Measurements from ENCODE around the gene ALDH3B1.

The ALDH3B1 gene

GRCh38 chr11:68053117-68053516, 43.0 kb downstream of the ALDH3B1 start:
- in situ Hi-C loops (cut with MboI; ENCODE audit: low pct_unique_long_range_greater_than_20kb, low sequenced_read_pairs) = no loop called here
- no peak for DNase-seq

GRCh38 chr11:68053981-68054812, 44.1 kb downstream of the ALDH3B1 start:
- in situ Hi-C loops (cut with MboI; ENCODE audit: low pct_unique_long_range_greater_than_20kb, low sequenced_read_pairs) = no loop called here
- no peak for DNase-seq

- no peak for DNase-seq
- in situ Hi-C loops (cut with MboI; ENCODE audit: low pct_unique_long_range_greater_than_20kb, low sequenced_read_pairs) = no loop called here
Measured at GRCh38 chr11:68056317-68057285, 46.5 kb downstream of the ALDH3B1 start.

- in situ Hi-C loops (cut with MboI; ENCODE audit: low pct_unique_long_range_greater_than_20kb, low sequenced_read_pairs) = no loop called here
Measured at GRCh38 chr11:68057807-68058206, 47.7 kb downstream of the ALDH3B1 start.

GRCh38 chr11:68061508-68061907, 51.4 kb downstream of the ALDH3B1 start:
- no peak for DNase-seq
- in situ Hi-C loops (cut with MboI; ENCODE audit: low pct_unique_long_range_greater_than_20kb, low sequenced_read_pairs) = no loop called here

More at GRCh38 chr11:68057807-68058206, 47.7 kb downstream of the ALDH3B1 start:
- DNase-seq = no peak

GRCh38 chr11:68064926-68065325, 54.8 kb downstream of the ALDH3B1 start:
- in situ Hi-C loops (cut with MboI; ENCODE audit: low pct_unique_long_range_greater_than_20kb, low sequenced_read_pairs) = no loop called here
- no peak for DNase-seq

GRCh38 chr11:68065841-68066240, 55.7 kb downstream of the ALDH3B1 start:
- DNase-seq = no peak
- in situ Hi-C loops (cut with MboI; ENCODE audit: low pct_unique_long_range_greater_than_20kb, low sequenced_read_pairs) = no loop called here

- in situ Hi-C loops (cut with MboI; ENCODE audit: low pct_unique_long_range_greater_than_20kb, low sequenced_read_pairs) = no loop called here
- no peak for DNase-seq
Measured at GRCh38 chr11:68066742-68067141, 56.6 kb downstream of the ALDH3B1 start.

GRCh38 chr11:68067991-68068390, 57.9 kb downstream of the ALDH3B1 start:
- no peak for DNase-seq
- in situ Hi-C loops (cut with MboI; ENCODE audit: low pct_unique_long_range_greater_than_20kb, low sequenced_read_pairs) = no loop called here

- in situ Hi-C loops (cut with MboI; ENCODE audit: low pct_unique_long_range_greater_than_20kb, low sequenced_read_pairs) = no loop called here
- DNase-seq = no peak
Measured at GRCh38 chr11:68071281-68072048, 61.3 kb downstream of the ALDH3B1 start.

GRCh38 chr11:68074584-68075352, 64.6 kb downstream of the ALDH3B1 start:
- in situ Hi-C loops (cut with MboI; ENCODE audit: low pct_unique_long_range_greater_than_20kb, low sequenced_read_pairs) = no loop called here
- DNase-seq = no peak

GRCh38 chr11:68076371-68077042, 66.4 kb downstream of the ALDH3B1 start:
- no peak for DNase-seq
- in situ Hi-C loops (cut with MboI; ENCODE audit: low pct_unique_long_range_greater_than_20kb, low sequenced_read_pairs) = no loop called here

GRCh38 chr11:68077617-68078582, 67.8 kb downstream of the ALDH3B1 start:
- DNase-seq = no peak
- in situ Hi-C loops (cut with MboI; ENCODE audit: low pct_unique_long_range_greater_than_20kb, low sequenced_read_pairs) = no loop called here

Measured in KBM-7 (cell line).